PFSK-1 (cell line): ENCODE data around the gene NXF3.

Source experiments
- FOXP2 ChIP-seq: optimal IDR thresholded peaks from 2 replicates; pipeline ENCODE3; 2011; ENCODE audit warnings: borderline replicate concordance, control low read depth, inconsistent platforms; ENCODE audit not compliant: insufficient read depth; ENCODE audit errors: extremely low read length, extremely low read depth
- POLR2AphosphoS5 ChIP-seq: IDR thresholded peaks from 2 replicates; pipeline ENCODE4 v1.6.1; 2012; ENCODE audit warnings: low read depth, mild to moderate bottlenecking, control low read depth, low read length, moderate library complexity
- SIN3A ChIP-seq: IDR thresholded peaks from 2 replicates; pipeline ENCODE4 v1.6.1; 2012; ENCODE audit warnings: mild to moderate bottlenecking, low read length, moderate library complexity, borderline replicate concordance; ENCODE audit not compliant: insufficient read depth
- TAF1 ChIP-seq: IDR thresholded peaks from 2 replicates; pipeline ENCODE4 v1.6.1; 2012; ENCODE audit warnings: low read length, control low read depth, borderline replicate concordance; ENCODE audit not compliant: insufficient read depth
- TF ChIP-seq, protein P1 (sequence below), 2 experiments: IDR thresholded peaks; 2 replicates each; pipeline versions ENCODE4 v1.6.1 to v1.8.0; 2011 to 2012; ENCODE audit warnings: low read depth in 2 of 2, low read length in 2 of 2, control low read depth in 1 of 2, inconsistent platforms in 1 of 2, mild to moderate bottlenecking in 1 of 2, moderate library complexity in 1 of 2; ENCODE audit not compliant: insufficient read depth in 1 of 2

NXF3 gene

DNA sequence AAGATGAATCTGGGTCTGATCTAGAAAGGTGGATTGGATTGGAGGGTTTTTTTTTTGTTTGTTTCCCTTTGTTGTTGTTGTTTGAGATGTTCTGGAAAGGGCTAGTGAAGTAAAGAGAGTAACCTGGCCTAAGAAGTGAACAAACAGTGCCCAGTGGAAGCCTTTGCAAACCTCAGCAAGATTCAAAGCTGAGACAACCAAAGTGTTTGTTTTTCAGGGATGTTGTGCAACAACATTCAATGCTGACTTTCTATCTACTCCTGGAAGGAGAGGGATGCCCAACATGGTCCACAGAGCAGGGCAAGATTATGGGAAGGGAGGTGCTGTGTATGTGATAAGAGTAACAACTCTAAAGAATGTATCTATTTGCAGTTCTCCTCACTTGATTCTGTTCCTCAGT, 40.3 kb downstream of the NXF3 start:
- TF ChIP-seq FOXP2 (no peak), SIN3A (no peak), TAF1 (no peak), POLR2AphosphoS5 (no peak)
- TF ChIP-seq, protein P1, sequence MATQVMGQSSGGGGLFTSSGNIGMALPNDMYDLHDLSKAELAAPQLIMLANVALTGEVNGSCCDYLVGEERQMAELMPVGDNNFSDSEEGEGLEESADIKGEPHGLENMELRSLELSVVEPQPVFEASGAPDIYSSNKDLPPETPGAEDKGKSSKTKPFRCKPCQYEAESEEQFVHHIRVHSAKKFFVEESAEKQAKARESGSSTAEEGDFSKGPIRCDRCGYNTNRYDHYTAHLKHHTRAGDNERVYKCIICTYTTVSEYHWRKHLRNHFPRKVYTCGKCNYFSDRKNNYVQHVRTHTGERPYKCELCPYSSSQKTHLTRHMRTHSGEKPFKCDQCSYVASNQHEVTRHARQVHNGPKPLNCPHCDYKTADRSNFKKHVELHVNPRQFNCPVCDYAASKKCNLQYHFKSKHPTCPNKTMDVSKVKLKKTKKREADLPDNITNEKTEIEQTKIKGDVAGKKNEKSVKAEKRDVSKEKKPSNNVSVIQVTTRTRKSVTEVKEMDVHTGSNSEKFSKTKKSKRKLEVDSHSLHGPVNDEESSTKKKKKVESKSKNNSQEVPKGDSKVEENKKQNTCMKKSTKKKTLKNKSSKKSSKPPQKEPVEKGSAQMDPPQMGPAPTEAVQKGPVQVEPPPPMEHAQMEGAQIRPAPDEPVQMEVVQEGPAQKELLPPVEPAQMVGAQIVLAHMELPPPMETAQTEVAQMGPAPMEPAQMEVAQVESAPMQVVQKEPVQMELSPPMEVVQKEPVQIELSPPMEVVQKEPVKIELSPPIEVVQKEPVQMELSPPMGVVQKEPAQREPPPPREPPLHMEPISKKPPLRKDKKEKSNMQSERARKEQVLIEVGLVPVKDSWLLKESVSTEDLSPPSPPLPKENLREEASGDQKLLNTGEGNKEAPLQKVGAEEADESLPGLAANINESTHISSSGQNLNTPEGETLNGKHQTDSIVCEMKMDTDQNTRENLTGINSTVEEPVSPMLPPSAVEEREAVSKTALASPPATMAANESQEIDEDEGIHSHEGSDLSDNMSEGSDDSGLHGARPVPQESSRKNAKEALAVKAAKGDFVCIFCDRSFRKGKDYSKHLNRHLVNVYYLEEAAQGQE (IDR thresholded peaks at IDR 0.05; ENCODE audit: insufficient read depth in 1 of 2, low read depth in 2 of 2, low read length in 2 of 2) = no peak

DNA sequence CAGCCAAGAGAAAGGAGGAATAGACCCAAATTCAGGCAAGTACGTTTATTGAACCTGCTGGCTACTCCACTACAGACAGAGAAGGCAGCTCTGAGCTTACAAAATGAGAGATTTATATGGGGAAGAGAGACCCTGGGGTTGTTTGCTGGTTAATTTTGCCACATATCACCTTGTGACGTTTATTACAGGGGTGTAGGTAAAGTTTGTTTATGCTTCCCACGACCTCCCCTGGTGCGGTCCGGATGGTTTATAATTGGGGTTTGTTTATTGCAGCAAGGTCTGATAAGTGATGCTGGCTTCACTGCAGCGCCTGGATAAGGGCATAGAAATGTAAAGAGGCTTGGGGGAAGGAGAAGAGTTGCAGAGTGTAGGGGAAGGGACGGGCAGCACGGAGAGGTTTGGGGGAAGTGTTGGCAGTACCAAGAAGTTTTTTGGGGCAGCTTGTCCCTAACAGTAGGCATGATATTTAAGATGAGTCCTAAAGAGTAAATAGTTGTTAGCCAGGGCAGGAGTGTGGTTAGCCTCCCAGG, 41.6 kb downstream of the NXF3 start:
- TF ChIP-seq SIN3A (no peak), TAF1 (no peak), FOXP2 (no peak), POLR2AphosphoS5 (no peak)
- TF ChIP-seq, protein P1 (IDR thresholded peaks at IDR 0.05; ENCODE audit: insufficient read depth in 1 of 2, low read depth in 2 of 2, low read length in 2 of 2) = no peak
